Stimulated activated CD8-positive, alpha-beta memory T cell treated with anti-CD3 and anti-CD28 coated beads, Interleukin-15, amount 100 ng/mL, for 4 hours (primary cell): ENCODE data around the gene EPC1.
"Not testable (repeated sequence)": the region's sequence is repeated elsewhere in the genome, so short reads cannot be mapped to it uniquely, and the experiment has no call there.

Experiments used
- DNase-seq, 2 donors: peaks; one replicate each; pipeline ENCODE4 v3.0.0-alpha.2; 2020; ENCODE audit warnings: low read depth in 2 of 2

The EPC1 gene

GRCh38 chr10:32234471-32234870 lies 112.5 kb downstream of the EPC1 start:
- DNase-seq: no peak

- DNase-seq: not testable (repeated sequence)
These were observed 113.6 kb downstream of the EPC1 start for GRCh38 chr10:32233375-32233774.

DNA sequence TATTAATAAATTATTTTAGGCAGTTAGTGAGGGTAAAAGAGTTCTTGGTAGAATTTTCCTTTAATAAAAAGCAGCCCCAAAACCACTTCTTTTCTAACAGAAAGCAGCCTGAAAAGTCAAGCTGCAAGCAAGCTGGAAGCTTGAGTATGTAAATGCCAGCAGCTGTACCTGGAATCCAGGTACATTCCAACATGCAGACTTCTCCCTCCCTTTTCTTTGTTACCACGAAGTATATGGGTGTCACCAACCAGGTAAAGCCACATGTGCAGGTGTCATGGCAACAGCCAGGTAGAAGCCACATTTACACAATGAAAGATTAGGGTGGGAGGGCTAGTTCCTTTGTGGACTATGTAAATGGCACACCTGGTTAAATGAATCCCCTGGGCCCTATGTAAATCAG lies 114.6 kb downstream of the EPC1 start:
- DNase-seq: no peak

DNA sequence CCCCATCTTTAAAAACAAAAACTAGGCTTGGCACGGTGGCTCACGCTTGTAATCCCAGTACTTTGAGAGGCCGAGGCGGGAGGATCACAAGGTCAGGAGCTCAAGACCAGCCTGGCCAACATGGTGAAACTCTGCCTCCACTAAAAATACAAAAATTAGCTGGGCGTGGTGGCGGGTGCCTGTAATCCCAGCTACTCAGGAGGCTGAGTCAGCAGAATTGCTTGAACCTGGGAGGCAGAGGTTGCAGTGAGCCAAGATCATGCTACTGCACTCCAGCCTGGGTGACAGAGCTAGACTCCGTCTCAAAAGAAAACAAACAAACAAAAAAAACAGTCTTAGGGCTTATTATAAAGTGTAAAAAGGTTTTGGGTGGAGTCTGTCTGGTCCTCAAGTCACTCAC lies 117.2 kb downstream of the EPC1 start:
- DNase-seq: not testable (repeated sequence)

DNA sequence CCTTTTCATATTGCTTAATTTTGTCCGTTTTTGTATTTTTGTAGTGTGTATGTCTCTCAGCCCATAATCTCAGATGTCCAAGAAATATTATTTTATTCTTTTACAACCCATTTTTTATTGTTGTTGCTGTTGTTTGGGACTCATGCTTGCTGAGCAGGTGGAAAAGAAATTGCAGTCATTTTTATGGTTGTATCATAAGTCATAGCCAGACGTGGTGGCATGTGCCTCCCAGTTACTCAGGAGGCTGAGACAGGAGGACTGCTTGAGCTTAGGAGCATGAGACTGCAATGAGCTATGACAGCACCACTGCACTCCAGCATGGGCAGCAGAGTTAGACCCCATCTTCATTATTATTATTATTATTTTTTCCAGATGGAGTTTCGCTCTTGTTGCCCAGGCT lies 117.8 kb downstream of the EPC1 start:
- DNase-seq: no peak

- no peak for DNase-seq
These were observed 119.2 kb downstream of the EPC1 start for GRCh38 chr10:32227802-32228201.

DNA sequence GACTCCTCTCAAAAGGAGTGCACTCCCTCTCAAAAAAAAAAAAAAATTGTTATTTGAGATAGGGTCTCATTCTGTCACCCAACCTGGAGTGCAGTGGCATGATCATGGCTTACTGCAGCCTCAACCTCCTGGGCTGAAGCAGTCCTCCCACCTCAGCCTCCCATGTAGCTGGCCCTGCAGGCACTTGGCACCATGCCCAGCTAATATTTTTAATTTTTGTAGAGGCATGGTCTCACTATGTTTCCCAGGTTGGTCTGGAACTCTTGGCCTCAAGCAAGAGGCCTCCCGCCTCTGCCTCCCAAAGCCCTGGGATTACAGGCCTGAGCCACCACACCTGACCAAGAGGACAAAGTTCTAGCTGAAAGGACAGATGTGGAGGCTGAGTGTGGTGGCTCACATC lies 120.3 kb downstream of the EPC1 start:
- no peak for DNase-seq

GRCh38 chr10:32225976-32226375 lies 121.0 kb downstream of the EPC1 start:
- DNase-seq: no peak

GRCh38 chr10:32222376-32222775 lies 124.6 kb downstream of the EPC1 start:
- not testable (repeated sequence) for DNase-seq

DNA sequence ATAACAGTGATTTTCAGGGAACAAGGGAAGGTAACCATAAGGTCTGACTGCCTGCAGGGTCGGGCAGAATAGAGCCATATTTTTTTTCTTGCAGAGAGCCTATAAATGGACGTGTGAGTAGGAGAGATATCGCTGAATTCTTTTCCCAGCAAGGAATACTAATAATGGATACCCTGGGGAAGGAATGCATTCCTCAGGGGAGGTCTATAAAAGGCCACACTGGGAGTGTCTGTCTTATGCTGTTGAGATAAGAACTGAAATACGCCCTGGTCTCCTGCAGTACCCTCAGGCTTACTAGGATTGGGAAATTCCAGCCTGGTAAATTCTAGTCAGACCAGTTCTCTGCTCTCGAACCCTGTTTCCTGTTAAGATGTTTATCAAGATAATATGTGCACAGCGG lies 127.8 kb downstream of the EPC1 start:
- DNase-seq: not testable (repeated sequence)

GRCh38 chr10:32218206-32219044 lies 128.5 kb downstream of the EPC1 start:
- DNase-seq: not testable (repeated sequence)
